Neuronal stem cell (in vitro differentiated cells): ENCODE data around the gene XAF1.
A peak's percentile ranks its signal among the peaks of the same experiment; 100 is the strongest.

Experiments
- DNase-seq: peaks from one replicate; pipeline ENCODE4 v3.0.0-alpha.2; 2013; ENCODE audit warnings: low spot score
- H2AFZ ChIP-seq: one replicate; pipeline ENCODE4 v1.6.1; 2013; ENCODE audit warnings: mild to moderate bottlenecking, low read length, inconsistent platforms
- H2AK5ac ChIP-seq: 2 replicates; pipeline ENCODE4 v1.6.1; 2013; ENCODE audit warnings: low read depth, mild to moderate bottlenecking, inconsistent platforms, low read length, moderate library complexity, mixed read lengths
- H2BK120ac ChIP-seq: 2 replicates; pipeline ENCODE4 v1.6.1; 2013; ENCODE audit warnings: low read depth, mild to moderate bottlenecking, inconsistent platforms, low read length, moderate library complexity, mixed read lengths
- H2BK12ac ChIP-seq: one replicate; pipeline ENCODE4 v1.6.1; 2013; ENCODE audit warnings: low read length, inconsistent platforms
- H2BK15ac ChIP-seq: 2 replicates; pipeline ENCODE4 v1.6.1; 2013; ENCODE audit warnings: mild to moderate bottlenecking, low read length, inconsistent platforms, mixed read lengths
- H2BK5ac ChIP-seq: one replicate; pipeline ENCODE4 v1.6.1; 2013; ENCODE audit warnings: inconsistent platforms, mild to moderate bottlenecking, low read length, moderate library complexity
- H3K14ac ChIP-seq: one replicate; pipeline ENCODE4 v1.6.1; 2013; ENCODE audit warnings: low read length, inconsistent platforms
- H3K18ac ChIP-seq: 2 replicates; pipeline ENCODE4 v1.6.1; 2013; ENCODE audit warnings: low read length, inconsistent platforms
- H3K23ac ChIP-seq: 2 replicates; pipeline ENCODE4 v1.6.1; 2013; ENCODE audit warnings: low read depth, mild to moderate bottlenecking, mixed read lengths, low read length, inconsistent platforms; ENCODE audit not compliant: poor library complexity
- H3K27ac ChIP-seq: replicated peaks from 3 replicates; pipeline ENCODE4 v1.5.1; 2013; ENCODE audit warnings: low read length, inconsistent platforms
- H3K27me3 ChIP-seq, 3 experiments: 2 replicates each; pipeline ENCODE4 v1.6.1; 2013; ENCODE audit warnings: low read length in 3 of 3, mild to moderate bottlenecking in 2 of 3, inconsistent platforms in 1 of 3, low read depth in 1 of 3, mixed read lengths in 1 of 3, moderate library complexity in 1 of 3; ENCODE audit not compliant: control insufficient read depth in 3 of 3, insufficient read depth in 3 of 3
- H3K36me3 ChIP-seq, 2 donors: replicated peaks in 1 of 2; 2 replicates each; pipeline ENCODE4 v1.6.1; 2013; ENCODE audit warnings: low read length in 2 of 2; ENCODE audit not compliant: control insufficient read depth in 2 of 2, insufficient read depth in 2 of 2
- H3K4ac ChIP-seq: 2 replicates; pipeline ENCODE4 v1.6.1; 2013; ENCODE audit warnings: inconsistent platforms, mild to moderate bottlenecking, low read length, moderate library complexity
- H3K4me1 ChIP-seq, 2 donors: 1 replicate in 1 of 2; 2 replicates in 1 of 2; pipeline ENCODE4 v1.6.1; 2013; ENCODE audit warnings: low read length in 2 of 2, low read depth in 1 of 2; ENCODE audit not compliant: control insufficient read depth in 2 of 2, insufficient read depth in 1 of 2
- H3K4me2 ChIP-seq: one replicate; pipeline ENCODE4 v1.6.1; 2013; ENCODE audit warnings: mild to moderate bottlenecking, low read length, inconsistent platforms; ENCODE audit not compliant: insufficient read depth, poor library complexity, severe bottlenecking
- H3K4me3 ChIP-seq, 2 donors: 2 replicates each; pipeline ENCODE4 v1.5.1; 2013; ENCODE audit warnings: low read length in 2 of 2, mild to moderate bottlenecking in 2 of 2, inconsistent platforms in 1 of 2, moderate library complexity in 1 of 2
- H3K79me1 ChIP-seq: one replicate; pipeline ENCODE4 v1.6.1; 2013; ENCODE audit warnings: low read depth, mild to moderate bottlenecking, inconsistent platforms, low read length, moderate library complexity
- H3K9ac ChIP-seq: one replicate; pipeline ENCODE4 v1.6.1; 2013; ENCODE audit warnings: mild to moderate bottlenecking, low read depth, low read length, inconsistent platforms; ENCODE audit not compliant: poor library complexity
- H3K9me3 ChIP-seq, 2 donors: replicated peaks in 1 of 2; 2 replicates each; pipeline versions ENCODE3 to v1.6.1; 2013; ENCODE audit warnings: low read length in 2 of 2, mild to moderate bottlenecking in 2 of 2, inconsistent platforms in 1 of 2, low read depth in 1 of 2, mixed read lengths in 1 of 2, moderate library complexity in 1 of 2; ENCODE audit not compliant: control insufficient read depth in 2 of 2, insufficient read depth in 1 of 2
- H4K8ac ChIP-seq: one replicate; pipeline ENCODE4 v1.6.1; 2013; ENCODE audit warnings: low read depth, mild to moderate bottlenecking, inconsistent platforms, low read length, moderate library complexity
- H4K91ac ChIP-seq: one replicate; pipeline ENCODE4 v1.6.1; 2013; ENCODE audit warnings: low read length, low read depth, mild to moderate bottlenecking, inconsistent platforms; ENCODE audit not compliant: poor library complexity
- WGBS, 2 donors: extraction: QIAGEN DNeasy Blood & Tissue Kit; methylation state at CpG; one replicate each; pipeline ENCODE4 v1.1.7; 2013; ENCODE audit warnings: missing lambda C conversion rate in 2 of 2, mixed read lengths in 1 of 2; ENCODE audit not compliant: insufficient read length in 2 of 2, insufficient replicate concordance in 1 of 2; ENCODE audit errors: extremely low coverage in 2 of 2; 5-methylcytosine and 5-hydroxymethylcytosine counted together

The XAF1 gene

GRCh38 chr17:6780886-6781285 is 25.0 kb downstream of the XAF1 start:
- peaks cover 0 to 14% of the 10 kb centered on the region in 2 donors for H3K9me3 ChIP-seq
- H3K4me2 ChIP-seq = no peak overlapping the region
- no CpG with 5 or more reads among the region's 3 CpGs for WGBS, 2 donors
- peaks cover 0 to 1% of the 10 kb centered on the region in 2 donors for H3K4me1 ChIP-seq
- no peak overlapping the region for H3K23ac ChIP-seq
- H3K4ac ChIP-seq = no peak overlapping the region
- H2BK15ac ChIP-seq = no peak overlapping the region
- no peak overlapping the region for H3K9ac ChIP-seq
- H3K18ac ChIP-seq = no peak overlapping the region
- no peak overlapping the region for H2BK5ac ChIP-seq
- no peak overlapping the region for H2BK120ac ChIP-seq
- H4K91ac ChIP-seq = no peak overlapping the region
- DNase-seq = no peak
- no peak overlapping the region for H2AK5ac ChIP-seq
- no peak overlapping the region for H3K4me3 ChIP-seq
- H4K8ac ChIP-seq = no peak overlapping the region
- H3K79me1 ChIP-seq = no peaks in the 10 kb centered on the region
- H3K27ac ChIP-seq = no peak overlapping the region
- H3K27me3 ChIP-seq = peaks cover 4 to 32% (median 16%) of the 10 kb centered on the region in 3 experiments
- no peaks in the 10 kb centered on the region for H3K36me3 ChIP-seq
- H2AFZ ChIP-seq = no peak overlapping the region
- no peak overlapping the region for H3K14ac ChIP-seq
- no peak overlapping the region for H2BK12ac ChIP-seq

GRCh38 chr17:6782244-6782643 is 26.4 kb downstream of the XAF1 start:
- Histone ChIP-seq H3K36me3 (no peaks in the 10 kb centered on the region), H3K27ac (no peak overlapping the region)

GRCh38 chr17:6786618-6787017 is 30.8 kb downstream of the XAF1 start:
- Histone ChIP-seq H3K4ac (no peak overlapping the region), H3K23ac (no peak overlapping the region), H3K18ac (no peak overlapping the region), H2BK15ac (no peak overlapping the region), H3K27me3 (peaks cover 0 to 3% (median 0%) of the 10 kb centered on the region in 3 experiments), H3K79me1 (no peaks in the 10 kb centered on the region), H2BK120ac (no peak overlapping the region), H2AK5ac (no peak overlapping the region), H2BK12ac (no peak overlapping the region), H3K14ac (no peak overlapping the region), H2AFZ (peak overlapping the region; percentile 42), H3K4me3 (no peak overlapping the region), H3K9me3 (peaks cover 0 to 9% of the 10 kb centered on the region in 2 donors), H3K27ac (no peak overlapping the region), H3K4me1 (no peaks in the 10 kb centered on the region), H4K91ac (no peak overlapping the region), H4K8ac (no peak overlapping the region), H2BK5ac (no peak overlapping the region), H3K36me3 (no peaks in the 10 kb centered on the region), H3K4me2 (no peak overlapping the region), H3K9ac (no peak overlapping the region)
- DNase-seq = no peak
- WGBS, 2 donors = no CpG with 5 or more reads among the region's 8 CpGs

More at GRCh38 chr17:6782244-6782643, 26.4 kb downstream of the XAF1 start:
- Histone ChIP-seq H4K91ac (no peak overlapping the region), H3K27me3 (peaks cover 0 to 22% (median 7%) of the 10 kb centered on the region in 3 experiments), H3K4me1 (no peaks in the 10 kb centered on the region), H2BK15ac (no peak overlapping the region), H3K9me3 (peaks cover 0 to 16% of the 10 kb centered on the region in 2 donors), H3K4me2 (no peak overlapping the region), H2BK12ac (no peak overlapping the region), H3K79me1 (no peaks in the 10 kb centered on the region), H3K14ac (no peak overlapping the region), H3K9ac (no peak overlapping the region), H3K18ac (no peak overlapping the region), H3K23ac (no peak overlapping the region), H2BK120ac (no peak overlapping the region), H3K4me3 (no peak overlapping the region), H4K8ac (no peak overlapping the region), H2BK5ac (no peak overlapping the region), H2AFZ (no peak overlapping the region), H3K4ac (no peak overlapping the region), H2AK5ac (no peak overlapping the region)
- DNase-seq = no peak
- no CpG with 5 or more reads among the region's 4 CpGs for WGBS, 2 donors

- H3K4me2 ChIP-seq = no peak overlapping the region
- H2BK5ac ChIP-seq = no peak overlapping the region
- H2AFZ ChIP-seq = peak overlapping the region; percentile 42
- H3K14ac ChIP-seq = no peak overlapping the region
- no peak overlapping the region for H3K18ac ChIP-seq
- no peaks in the 10 kb centered on the region for H3K4me1 ChIP-seq
- H3K36me3 ChIP-seq = no peaks in the 10 kb centered on the region
- no peak overlapping the region for H3K27ac ChIP-seq
- no peak overlapping the region for H3K4me3 ChIP-seq
- H3K9me3 ChIP-seq = peaks cover 0 to 9% of the 10 kb centered on the region in 2 donors
- WGBS, 2 donors = no CpG with 5 or more reads among the region's 10 CpGs
- H2BK120ac ChIP-seq = no peak overlapping the region
- no peak overlapping the region for H2AK5ac ChIP-seq
- H2BK12ac ChIP-seq = no peak overlapping the region
- no peaks in the 10 kb centered on the region for H3K79me1 ChIP-seq
- H3K9ac ChIP-seq = no peak overlapping the region
- H4K91ac ChIP-seq = no peak overlapping the region
- H3K23ac ChIP-seq = no peak overlapping the region
- no peak overlapping the region for H2BK15ac ChIP-seq
- peaks cover 0 to 5% (median 0%) of the 10 kb centered on the region in 3 experiments for H3K27me3 ChIP-seq
- no peak for DNase-seq
- no peak overlapping the region for H4K8ac ChIP-seq
- no peak overlapping the region for H3K4ac ChIP-seq
Observed at GRCh38 chr17:6787081-6787693, 31.3 kb downstream of the XAF1 start.
